Parathyroid adenoma (tissue), 2 donors: Measurements from ENCODE around the gene SUPT4H1.

Experiments
- H2AFZ ChIP-seq: fragments of 300-600 bp; sonication (generic); one replicate; pipeline ENCODE4 v1.7.0; 2017; ENCODE audit warnings: antibody characterized with exemption, mild to moderate bottlenecking
- H3K27ac ChIP-seq: fragments of 300-600 bp; sonication (generic); one replicate; pipeline ENCODE4 v1.7.0; 2017
- H3K27me3 ChIP-seq: fragments of 300-600 bp; sonication (generic); one replicate; pipeline ENCODE4 v1.7.0; 2017; ENCODE audit warnings: low read length; ENCODE audit not compliant: control insufficient read depth, insufficient read depth
- H3K36me3 ChIP-seq: fragments of 300-600 bp; sonication (generic); one replicate; pipeline ENCODE4 v1.7.0; 2017; ENCODE audit warnings: low read length; ENCODE audit not compliant: control insufficient read depth, insufficient read depth
- H3K4me1 ChIP-seq: fragments of 300-600 bp; sonication (generic); one replicate; pipeline ENCODE4 v1.7.0; 2017; ENCODE audit warnings: control low read depth
- H3K4me2 ChIP-seq: fragments of 300-600 bp; sonication (generic); one replicate; pipeline ENCODE4 v1.7.0; 2017; ENCODE audit warnings: low read length
- H3K4me3 ChIP-seq: fragments of 300-600 bp; sonication (generic); one replicate; pipeline ENCODE4 v1.7.0; 2017; ENCODE audit warnings: low read depth, low read length
- H3K79me2 ChIP-seq: fragments of 300-600 bp; sonication (generic); one replicate; pipeline ENCODE4 v1.7.0; 2017; ENCODE audit warnings: control low read depth
- H3K9ac ChIP-seq: fragments of 300-600 bp; sonication (generic); one replicate; pipeline ENCODE4 v1.7.0; 2017; ENCODE audit warnings: mild to moderate bottlenecking
- H3K9me3 ChIP-seq: fragments of 300-600 bp; sonication (generic); one replicate; pipeline ENCODE4 v1.7.0; 2017; ENCODE audit warnings: low read length; ENCODE audit not compliant: control insufficient read depth
- TF ChIP-seq, protein P1 (sequence below): fragments of 300-600 bp; sonication (generic); IDR thresholded peaks from one replicate; pipeline ENCODE4 v1.7.0; 2017; ENCODE audit warnings: antibody characterized with exemption, mild to moderate bottlenecking
- donor health status: primary hyperparathyroidism.

SUPT4H1 gene

DNA sequence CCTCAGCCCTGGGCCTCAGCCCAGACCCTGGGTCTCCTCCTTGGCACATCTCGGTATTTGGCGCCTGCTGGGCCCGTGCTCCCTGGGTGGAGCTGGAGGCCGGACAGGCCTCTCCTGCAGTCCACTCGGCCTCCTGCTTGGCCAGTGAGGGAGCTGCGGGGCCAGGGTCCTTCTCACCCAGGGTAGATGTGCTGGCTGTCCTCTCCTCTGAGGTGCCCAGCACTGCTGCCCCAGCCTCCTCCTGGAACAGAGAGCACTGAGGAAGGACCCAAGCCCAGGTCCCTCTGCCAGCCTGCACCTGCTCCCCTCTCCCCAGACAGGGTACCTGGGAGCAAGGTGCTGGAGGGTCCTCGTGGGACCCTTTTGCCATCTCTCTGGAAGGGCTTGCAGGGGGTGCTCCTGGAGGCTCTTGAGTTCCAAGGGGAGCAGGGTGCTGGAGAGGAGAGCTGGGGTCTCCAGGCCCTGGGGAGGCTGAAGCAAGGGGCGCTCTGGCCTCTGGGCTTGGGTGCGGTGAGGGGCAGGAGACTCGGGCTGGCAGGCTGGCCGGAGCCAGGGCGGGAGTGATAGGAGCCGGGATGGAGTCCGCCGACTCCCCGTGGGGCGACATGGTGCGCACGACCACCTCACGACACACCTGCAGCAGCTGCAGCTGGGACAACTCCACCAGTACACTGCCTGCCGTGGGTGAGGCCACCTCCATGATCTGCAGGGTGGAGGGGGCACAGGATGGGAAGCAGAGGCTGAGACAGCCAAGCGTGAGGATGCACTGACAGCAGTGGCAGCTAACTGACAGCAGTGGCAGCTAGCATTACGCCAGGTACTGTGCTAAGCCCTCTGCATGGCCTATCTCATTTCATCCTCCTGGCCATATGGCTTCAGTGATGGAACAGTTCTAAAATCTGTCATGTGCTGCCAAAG lies 41.2 kb downstream of the SUPT4H1 start:
- H3K79me2 ChIP-seq = no peaks in the 10 kb centered on the region
- no peaks in the 10 kb centered on the region for H3K4me1 ChIP-seq
- H3K4me3 ChIP-seq = no peak overlapping the region
- no peaks in the 10 kb centered on the region for H3K27me3 ChIP-seq
- H2AFZ ChIP-seq = no peak overlapping the region
- H3K36me3 ChIP-seq = no peaks in the 10 kb centered on the region
- H3K9me3 ChIP-seq = no peaks in the 10 kb centered on the region
- no peak overlapping the region for H3K27ac ChIP-seq
- TF ChIP-seq, protein P1, sequence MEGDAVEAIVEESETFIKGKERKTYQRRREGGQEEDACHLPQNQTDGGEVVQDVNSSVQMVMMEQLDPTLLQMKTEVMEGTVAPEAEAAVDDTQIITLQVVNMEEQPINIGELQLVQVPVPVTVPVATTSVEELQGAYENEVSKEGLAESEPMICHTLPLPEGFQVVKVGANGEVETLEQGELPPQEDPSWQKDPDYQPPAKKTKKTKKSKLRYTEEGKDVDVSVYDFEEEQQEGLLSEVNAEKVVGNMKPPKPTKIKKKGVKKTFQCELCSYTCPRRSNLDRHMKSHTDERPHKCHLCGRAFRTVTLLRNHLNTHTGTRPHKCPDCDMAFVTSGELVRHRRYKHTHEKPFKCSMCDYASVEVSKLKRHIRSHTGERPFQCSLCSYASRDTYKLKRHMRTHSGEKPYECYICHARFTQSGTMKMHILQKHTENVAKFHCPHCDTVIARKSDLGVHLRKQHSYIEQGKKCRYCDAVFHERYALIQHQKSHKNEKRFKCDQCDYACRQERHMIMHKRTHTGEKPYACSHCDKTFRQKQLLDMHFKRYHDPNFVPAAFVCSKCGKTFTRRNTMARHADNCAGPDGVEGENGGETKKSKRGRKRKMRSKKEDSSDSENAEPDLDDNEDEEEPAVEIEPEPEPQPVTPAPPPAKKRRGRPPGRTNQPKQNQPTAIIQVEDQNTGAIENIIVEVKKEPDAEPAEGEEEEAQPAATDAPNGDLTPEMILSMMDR = no peak
- no peak overlapping the region for H3K9ac ChIP-seq
- no peak overlapping the region for H3K4me2 ChIP-seq

DNA sequence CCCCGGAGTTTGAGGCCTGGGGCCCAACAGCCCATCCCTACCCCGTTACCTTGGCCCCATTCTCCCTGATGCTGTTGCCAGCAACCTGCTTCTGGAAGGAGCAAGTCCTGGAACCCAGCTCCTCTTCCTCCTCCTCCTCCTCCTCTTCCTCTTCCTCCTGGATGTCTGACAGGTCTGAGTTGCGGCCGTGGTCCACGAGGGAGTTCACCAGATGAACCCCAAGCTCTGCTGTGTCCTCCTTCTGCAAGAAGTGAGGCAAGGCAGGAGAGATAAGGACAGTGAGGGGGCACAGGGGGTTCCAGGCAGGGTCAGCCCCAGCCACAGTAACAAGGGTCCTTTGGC lies 42.1 kb downstream of the SUPT4H1 start:
- H3K4me3 ChIP-seq = no peak overlapping the region
- TF ChIP-seq, protein P1 = no peak
- H3K36me3 ChIP-seq = no peaks in the 10 kb centered on the region
- H3K9ac ChIP-seq = no peak overlapping the region
- no peaks in the 10 kb centered on the region for H3K27me3 ChIP-seq
- no peak overlapping the region for H3K27ac ChIP-seq
- H3K9me3 ChIP-seq = no peaks in the 10 kb centered on the region
- H2AFZ ChIP-seq = no peak overlapping the region
- no peak overlapping the region for H3K4me2 ChIP-seq
- no peaks in the 10 kb centered on the region for H3K79me2 ChIP-seq
- no peaks in the 10 kb centered on the region for H3K4me1 ChIP-seq

DNA sequence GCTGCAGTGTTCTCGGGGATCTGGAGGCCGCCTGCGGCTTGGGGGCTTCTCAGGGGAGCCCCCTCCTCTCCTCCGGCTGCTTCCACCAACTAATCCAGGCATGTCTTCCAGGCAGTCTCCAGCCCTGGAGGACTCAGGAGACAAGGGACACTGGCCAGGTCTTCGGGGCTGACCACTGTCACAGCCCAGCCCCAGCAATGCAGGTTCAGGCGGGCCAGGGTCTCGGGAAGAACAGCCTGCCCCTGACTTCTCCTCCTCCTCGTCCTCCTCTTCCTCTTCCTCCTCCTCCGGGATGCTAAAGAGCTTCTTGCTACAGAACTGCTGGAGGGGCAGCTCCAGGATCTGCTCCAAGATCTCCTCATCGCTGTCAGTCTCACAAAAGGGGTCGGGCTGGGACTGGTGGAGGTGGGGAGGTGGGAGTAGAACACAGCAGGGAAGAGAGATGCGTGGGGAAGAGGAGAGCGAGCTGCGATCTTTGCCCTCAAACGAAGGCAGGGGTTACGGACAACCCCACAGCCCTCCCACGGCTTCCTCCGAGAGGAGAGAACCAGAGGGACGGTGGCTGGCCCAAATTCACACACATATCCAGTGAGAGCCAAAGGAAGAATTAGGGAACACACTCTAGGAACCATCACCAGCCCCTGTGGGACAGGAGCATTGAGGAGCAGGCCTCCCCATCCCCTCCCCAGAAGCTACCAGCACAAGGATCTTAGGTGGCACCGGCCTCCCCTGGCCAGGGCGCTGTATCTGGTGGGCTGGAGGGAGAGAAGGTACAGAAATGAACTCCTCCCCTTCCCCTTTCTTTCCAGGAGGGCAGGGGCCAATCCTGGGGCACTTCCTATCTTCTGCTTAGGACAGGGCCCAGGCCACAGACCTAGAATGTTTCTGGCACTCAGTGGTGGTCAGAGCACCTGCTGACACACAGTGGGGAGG lies 42.8 kb downstream of the SUPT4H1 start:
- H3K36me3 ChIP-seq = no peaks in the 10 kb centered on the region
- no peaks in the 10 kb centered on the region for H3K9me3 ChIP-seq
- H3K4me3 ChIP-seq = no peak overlapping the region
- no peaks in the 10 kb centered on the region for H3K79me2 ChIP-seq
- no peaks in the 10 kb centered on the region for H3K4me1 ChIP-seq
- no peak overlapping the region for H2AFZ ChIP-seq
- no peaks in the 10 kb centered on the region for H3K27me3 ChIP-seq
- H3K9ac ChIP-seq = no peak overlapping the region
- H3K4me2 ChIP-seq = no peak overlapping the region
- TF ChIP-seq, protein P1 = no peak
- H3K27ac ChIP-seq = no peak overlapping the region

DNA sequence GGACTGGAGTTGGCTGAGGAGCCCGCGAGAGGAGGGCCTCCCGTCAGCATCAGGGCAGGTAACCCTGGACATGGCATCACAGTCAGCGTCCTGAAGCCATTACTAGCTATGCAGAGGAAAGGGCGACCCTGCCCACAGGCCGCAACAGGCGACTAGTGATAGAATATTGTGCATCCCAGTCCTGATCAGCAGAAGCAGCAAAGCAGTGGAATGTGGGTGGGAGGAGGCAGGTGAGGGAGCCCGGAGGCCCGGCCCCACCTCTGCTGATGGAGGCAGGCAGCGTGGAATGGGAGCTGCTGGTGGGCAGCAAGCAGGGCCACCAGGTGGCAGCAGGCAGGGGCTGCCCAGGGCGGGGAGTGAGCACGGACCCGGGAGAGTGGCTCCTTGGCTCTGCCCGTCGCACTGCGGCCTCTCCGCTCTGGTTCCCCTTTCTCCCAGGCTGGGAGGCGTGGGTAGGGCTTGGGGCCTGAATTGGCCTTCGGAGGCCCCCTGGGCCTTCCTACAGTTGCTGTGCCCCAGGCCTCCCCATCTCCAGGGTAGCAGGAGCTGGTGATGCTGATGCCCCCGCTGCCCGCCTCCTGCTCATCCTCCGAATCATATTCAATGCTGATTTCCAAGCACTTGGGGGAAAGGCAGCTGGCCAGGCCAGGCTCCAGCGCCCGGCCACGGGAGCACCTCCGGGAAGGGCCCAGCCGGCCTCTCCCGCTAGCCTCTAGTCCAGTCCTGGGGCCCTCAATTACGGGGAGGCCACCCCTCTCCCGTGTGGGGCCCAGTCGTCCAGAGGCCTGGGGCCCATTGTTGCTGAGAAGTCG lies 43.6 kb downstream of the SUPT4H1 start:
- Histone ChIP-seq H3K9me3 (no peaks in the 10 kb centered on the region), H3K9ac (no peak overlapping the region), H3K79me2 (no peaks in the 10 kb centered on the region), H3K27me3 (no peaks in the 10 kb centered on the region), H3K4me1 (no peaks in the 10 kb centered on the region), H3K27ac (no peak overlapping the region), H2AFZ (no peak overlapping the region), H3K4me3 (no peak overlapping the region), H3K4me2 (no peak overlapping the region), H3K36me3 (no peaks in the 10 kb centered on the region)
- TF ChIP-seq, protein P1 = no peak
